IPS-15b (cell line): Measurements from ENCODE around the gene JPT2.
A peak's percentile ranks its signal among the peaks of the same experiment; 100 is the strongest.
"Not testable (repeated sequence)": the region's sequence is repeated elsewhere in the genome, so short reads cannot be mapped to it uniquely, and the experiment has no call there.

ENCODE experiments used
- H3K27me3 ChIP-seq: one replicate; pipeline ENCODE4 v1.6.1; 2013; ENCODE audit warnings: low read length; ENCODE audit not compliant: control insufficient read depth, insufficient read depth
- H3K36me3 ChIP-seq: one replicate; pipeline ENCODE4 v1.6.1; 2013; ENCODE audit warnings: low read length; ENCODE audit not compliant: control insufficient read depth, insufficient read depth
- H3K4me1 ChIP-seq: one replicate; pipeline ENCODE4 v1.6.1; 2013; ENCODE audit warnings: mild to moderate bottlenecking, low read length; ENCODE audit not compliant: control insufficient read depth, insufficient read depth
- H3K4me3 ChIP-seq: one replicate; pipeline ENCODE4 v1.5.1; 2013; ENCODE audit warnings: low read depth, low read length
- H3K9ac ChIP-seq: one replicate; pipeline ENCODE4 v1.6.1; 2013; ENCODE audit warnings: low read depth, mild to moderate bottlenecking, low read length
- H3K9me3 ChIP-seq: one replicate; pipeline ENCODE4 v1.6.1; 2013; ENCODE audit warnings: mild to moderate bottlenecking, low read length; ENCODE audit not compliant: control insufficient read depth, insufficient read depth

The JPT2 gene

DNA sequence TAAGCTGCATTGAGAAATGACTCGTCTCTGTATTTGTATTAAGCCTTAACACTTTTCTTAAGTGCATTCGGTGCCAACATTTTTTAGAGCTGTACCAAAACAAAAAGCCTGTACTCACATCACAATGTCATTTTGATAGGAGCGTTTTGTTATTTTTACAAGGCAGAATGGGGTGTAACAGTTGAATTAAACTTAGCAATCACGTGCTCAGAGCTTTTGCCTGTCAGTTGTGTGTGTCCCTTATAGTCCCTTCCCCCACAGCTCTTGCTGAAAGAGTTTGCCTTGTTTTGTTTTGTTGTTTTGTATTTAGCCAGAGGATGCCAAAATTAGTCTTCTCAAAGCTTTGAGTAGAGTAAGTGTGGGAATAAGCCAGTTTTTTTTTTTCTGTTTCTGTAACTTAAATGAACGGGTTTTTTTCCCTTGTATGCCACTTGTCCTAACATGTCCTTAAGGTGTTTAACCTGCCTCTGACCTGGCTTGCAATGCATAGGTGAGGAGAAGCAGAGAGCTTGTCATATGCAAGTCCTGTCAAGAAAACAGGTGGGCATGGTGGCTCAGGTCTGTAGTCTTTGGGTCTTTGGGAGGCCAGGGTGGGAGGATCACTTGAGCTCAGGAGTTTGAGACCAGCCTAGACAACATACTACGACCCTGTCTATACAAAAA, 23.3 kb downstream of the JPT2 start:
- Histone ChIP-seq H3K4me3 (no peak overlapping the region), H3K9ac (no peak overlapping the region), H3K36me3 (peaks cover 27% of the 10 kb centered on the region), H3K27me3 (no peaks in the 10 kb centered on the region), H3K4me1 (no peaks in the 10 kb centered on the region), H3K9me3 (no peaks in the 10 kb centered on the region)

DNA sequence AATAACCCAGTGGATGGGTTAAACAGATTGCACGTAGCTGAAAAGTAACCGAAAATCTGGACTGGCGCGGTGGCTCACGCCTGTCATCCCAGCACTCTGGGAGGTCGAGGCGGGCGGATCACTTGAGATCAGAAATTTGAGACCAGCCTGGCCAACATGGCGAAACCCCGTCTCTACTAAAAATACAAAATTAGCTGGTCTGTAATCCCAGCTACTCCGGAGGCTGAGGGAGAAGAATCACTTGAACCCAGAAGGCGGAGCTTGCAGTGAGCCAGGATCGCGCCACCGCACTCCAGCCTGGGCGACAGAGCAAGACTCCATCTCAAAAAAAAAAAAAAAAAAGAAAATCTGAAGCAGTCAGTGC, 27.2 kb downstream of the JPT2 start:
- not testable (repeated sequence) for H3K9me3 ChIP-seq, H3K36me3 ChIP-seq, H3K27me3 ChIP-seq, H3K4me1 ChIP-seq
- peak overlapping the region; percentile 92 for H3K9ac ChIP-seq
- H3K4me3 ChIP-seq = peak overlapping the region; percentile 94

DNA sequence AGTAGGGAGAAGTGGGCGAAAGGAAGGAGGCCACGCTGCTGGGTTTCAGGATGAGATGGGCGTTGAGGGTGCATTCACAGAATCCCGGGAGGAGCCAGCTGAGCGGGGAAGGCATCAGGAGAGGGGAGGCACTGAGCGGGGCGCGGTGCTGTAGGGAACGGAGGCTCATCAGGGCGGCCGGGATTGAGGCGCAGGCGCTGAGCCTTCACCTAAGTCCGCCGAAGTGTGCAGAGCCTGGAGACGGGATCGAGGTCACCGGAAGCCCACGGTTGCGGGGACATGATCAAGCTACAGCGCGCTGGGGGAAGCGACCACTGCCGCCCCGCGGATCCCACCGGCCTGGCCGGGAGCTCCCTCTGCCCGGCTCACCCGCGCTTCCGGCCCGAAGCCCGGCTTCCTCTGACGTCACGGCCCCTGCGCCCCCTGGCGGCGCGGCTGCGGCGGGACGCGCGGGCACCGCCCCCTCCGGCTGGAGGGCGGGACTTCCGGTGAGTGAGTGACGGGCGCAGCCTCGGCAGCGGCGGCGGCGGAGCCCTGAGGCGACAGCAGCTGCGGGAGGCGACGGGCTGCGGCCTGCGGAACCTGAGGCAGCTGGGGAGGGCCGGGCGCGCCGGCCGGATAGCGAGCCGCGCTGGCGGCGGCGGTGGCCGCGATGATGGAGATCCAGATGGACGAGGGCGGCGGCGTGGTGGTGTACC, 27.8 kb downstream of the JPT2 start, which contains the start of gene MAPK8IP3:
TSS of gene MAPK8IP3 (plus strand) at position 508 of the 698 bp plus-strand sequence. CDS start at position 653, 145 bp downstream.
- Histone ChIP-seq H3K9me3 (no peaks in the 10 kb centered on the region), H3K27me3 (no peaks in the 10 kb centered on the region), H3K36me3 (peaks cover 7% of the 10 kb centered on the region), H3K4me1 (no peaks in the 10 kb centered on the region), H3K4me3 (peak within 1 kb of the TSS; percentile 98), H3K9ac (peak within 1 kb of the TSS; percentile 92)

DNA sequence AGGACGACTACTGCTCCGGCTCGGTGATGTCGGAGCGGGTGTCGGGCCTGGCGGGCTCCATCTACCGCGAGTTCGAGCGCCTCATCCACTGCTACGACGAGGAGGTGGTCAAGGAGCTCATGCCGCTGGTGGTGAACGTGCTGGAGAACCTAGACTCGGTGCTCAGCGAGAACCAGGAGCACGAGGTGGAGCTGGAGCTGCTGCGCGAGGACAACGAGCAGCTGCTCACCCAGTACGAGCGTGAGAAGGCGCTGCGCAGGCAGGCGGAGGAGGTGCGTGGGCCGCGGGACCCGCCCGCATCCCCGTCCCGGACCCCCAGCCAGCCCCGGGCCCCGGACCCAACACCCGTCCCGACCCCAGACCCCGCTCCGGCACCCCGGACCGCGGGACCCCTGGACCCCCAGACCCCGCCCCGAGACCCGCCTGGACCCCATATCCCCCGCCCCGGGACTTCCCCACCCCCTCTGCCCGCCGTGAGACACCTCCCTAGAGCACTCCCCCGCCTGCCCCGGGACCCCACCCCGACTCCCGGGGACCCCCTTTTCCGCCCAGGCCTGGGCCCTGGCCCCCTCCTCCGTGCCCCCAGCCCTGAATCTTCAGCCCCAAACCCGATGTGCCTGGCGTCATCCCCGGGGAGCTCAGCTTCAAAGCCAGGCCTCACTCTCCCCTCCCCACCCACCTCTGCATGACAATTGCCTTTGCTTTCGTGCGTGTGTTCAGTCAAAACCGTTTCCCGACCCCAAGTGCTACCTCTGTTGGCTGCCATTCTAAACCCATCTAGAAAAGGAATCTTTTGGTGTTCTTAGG, 28.5 kb downstream of the JPT2 start:
- Histone ChIP-seq H3K9me3 (no peaks in the 10 kb centered on the region), H3K9ac (peak overlapping the region; percentile 76), H3K27me3 (no peaks in the 10 kb centered on the region), H3K4me1 (no peaks in the 10 kb centered on the region), H3K4me3 (peak overlapping the region; percentile 98), H3K36me3 (peaks cover 7% of the 10 kb centered on the region)

DNA sequence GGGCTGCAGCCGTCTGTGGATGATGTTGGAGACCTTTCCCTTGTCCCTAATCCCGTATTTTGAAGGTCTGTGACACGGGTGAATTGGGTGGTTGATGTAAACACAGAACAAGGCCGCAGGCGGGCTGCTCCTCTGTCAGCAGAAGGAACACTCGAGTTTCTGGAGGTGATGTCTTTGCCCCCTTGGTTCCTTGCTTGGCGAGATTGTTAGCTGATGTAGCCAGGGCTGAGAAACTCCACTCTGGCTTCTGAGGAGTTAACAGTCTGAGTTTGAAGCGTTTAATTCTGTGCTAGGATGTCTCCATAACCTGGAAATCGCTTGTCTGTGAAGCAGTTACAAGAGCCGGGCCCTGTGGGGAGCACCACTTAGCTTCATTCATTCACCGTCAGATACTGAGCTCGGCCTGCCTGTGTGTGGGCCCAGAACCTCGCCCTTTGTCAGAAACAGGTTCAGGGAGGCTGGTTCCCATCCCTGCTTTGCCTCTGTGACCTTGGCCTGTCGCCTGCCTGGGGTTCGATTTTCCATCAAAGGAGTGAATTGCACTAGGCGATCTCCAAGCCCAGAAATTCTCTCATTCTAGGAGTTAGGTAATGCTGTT, 29.2 kb downstream of the JPT2 start:
- peak overlapping the region; percentile 98 for H3K4me3 ChIP-seq
- no peaks in the 10 kb centered on the region for H3K9me3 ChIP-seq
- peaks cover 2% of the 10 kb centered on the region for H3K36me3 ChIP-seq
- H3K4me1 ChIP-seq = no peaks in the 10 kb centered on the region
- H3K27me3 ChIP-seq = no peaks in the 10 kb centered on the region
- H3K9ac ChIP-seq = peak overlapping the region; percentile 4

DNA sequence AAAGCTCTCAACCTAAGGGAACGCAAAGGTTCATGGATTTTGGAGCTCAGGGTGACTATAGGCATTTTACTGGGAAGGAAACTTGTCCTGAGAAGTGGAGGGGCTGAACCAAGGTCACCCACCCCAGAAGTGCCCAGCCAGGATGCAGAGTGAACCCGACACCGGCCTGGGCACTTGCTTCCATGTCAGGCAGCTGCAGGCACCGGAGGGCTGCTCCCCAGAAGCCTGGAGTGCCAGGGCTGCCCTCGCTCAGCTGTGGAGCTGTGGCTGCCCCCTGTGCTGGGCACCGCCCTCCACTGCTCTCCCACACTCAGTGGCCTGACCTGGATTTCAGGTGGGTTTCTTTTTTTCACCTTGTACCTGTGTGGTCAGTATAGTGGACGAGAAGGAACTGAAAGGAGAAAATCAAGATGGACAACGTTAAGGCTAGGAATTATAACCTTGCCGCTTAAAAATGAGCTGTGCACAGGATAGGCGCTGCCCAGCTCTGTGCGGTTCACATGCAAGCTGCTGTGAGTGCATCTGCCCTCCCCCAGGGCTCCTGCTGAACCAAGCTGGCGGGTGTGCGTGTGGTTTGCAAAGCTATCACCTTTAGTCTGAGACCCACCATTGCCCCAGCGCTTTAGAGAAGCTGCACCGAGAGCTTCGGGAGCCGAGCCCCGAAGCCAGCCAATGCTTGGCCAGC, 30.1 kb downstream of the JPT2 start:
- Histone ChIP-seq H3K9me3 (no peaks in the 10 kb centered on the region), H3K4me1 (peaks cover 4% of the 10 kb centered on the region), H3K27me3 (no peaks in the 10 kb centered on the region), H3K4me3 (no peak overlapping the region), H3K9ac (no peak overlapping the region), H3K36me3 (no peaks in the 10 kb centered on the region)

DNA sequence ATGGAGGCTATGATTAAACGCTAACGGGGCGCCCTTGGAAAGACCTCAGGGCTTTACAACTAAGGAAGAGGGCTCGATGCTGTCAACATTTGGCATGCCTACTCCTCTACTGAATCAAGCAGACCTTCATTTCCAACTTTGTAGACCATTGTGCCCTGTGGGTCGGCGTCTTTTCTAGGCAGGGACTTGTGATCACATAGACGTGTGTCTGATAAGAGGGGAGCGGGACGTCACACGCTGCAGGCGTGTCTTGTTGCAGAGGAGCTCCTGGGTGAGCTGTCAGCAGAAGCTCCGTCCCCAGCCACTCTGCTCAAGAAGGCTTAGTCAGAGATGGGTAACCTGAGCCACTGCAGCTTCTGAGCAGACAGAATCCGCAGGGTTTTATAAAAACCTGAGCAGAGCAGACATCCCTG, 30.7 kb downstream of the JPT2 start:
- no peaks in the 10 kb centered on the region for H3K9me3 ChIP-seq
- peaks cover 7% of the 10 kb centered on the region for H3K4me1 ChIP-seq
- H3K9ac ChIP-seq = no peak overlapping the region
- no peak overlapping the region for H3K4me3 ChIP-seq
- no peaks in the 10 kb centered on the region for H3K27me3 ChIP-seq
- H3K36me3 ChIP-seq = no peaks in the 10 kb centered on the region

DNA sequence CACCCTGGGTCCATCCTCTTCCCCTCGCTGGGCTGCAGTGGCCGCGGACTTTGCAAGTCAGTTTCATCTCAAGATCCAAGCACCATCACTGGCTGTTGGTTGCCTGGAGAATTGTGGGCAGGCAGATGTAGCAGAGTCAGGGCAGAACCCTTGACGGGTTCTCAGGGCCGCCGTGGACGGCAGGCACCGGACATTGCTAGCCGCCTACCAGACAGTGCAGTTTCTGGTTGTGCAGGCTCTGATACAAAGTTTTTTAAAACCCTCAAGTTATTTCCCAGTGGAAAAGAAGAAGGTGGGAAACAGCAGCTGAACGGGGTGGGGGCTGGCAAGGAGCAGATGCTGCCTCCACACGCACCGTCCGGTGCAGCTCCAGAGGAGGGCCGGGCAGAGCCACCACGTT, 31.3 kb downstream of the JPT2 start:
- H3K9ac ChIP-seq = no peak overlapping the region

DNA sequence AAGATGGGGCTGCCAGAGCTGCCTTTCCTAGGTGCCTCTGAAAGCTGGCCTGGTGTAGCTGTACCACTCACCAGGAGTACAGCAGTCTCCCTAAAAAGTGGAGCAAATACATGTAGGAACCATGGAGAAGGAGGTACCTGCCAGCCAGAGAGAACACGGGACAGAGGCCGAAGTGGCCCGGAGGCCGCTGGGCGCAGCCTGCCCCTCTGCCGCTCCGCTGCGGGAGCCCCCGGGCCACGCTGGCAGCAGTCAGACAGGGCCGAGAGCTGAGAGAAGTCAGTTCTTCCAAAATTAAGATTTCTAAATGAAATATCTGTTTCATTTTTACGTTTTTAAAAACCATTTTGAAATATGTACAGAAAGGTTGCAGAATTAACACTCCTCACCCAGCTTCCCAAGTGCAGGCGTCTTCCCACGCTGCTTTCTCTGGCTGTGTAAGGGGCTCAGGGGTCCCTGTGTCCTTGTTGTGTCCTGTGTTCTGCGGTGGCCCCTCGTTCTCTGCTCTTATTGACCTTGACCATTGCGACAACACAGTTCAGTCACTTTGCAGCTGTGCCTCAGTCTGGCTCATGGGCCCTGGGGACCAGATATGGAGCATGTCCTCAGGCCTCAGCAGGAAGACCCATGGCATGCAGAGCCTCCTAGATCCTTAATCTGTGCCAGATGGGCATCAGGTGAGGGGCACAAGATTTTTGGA, 32.9 kb downstream of the JPT2 start:
- Histone ChIP-seq H3K9ac (no peak overlapping the region), H3K36me3 (no peaks in the 10 kb centered on the region), H3K4me3 (no peak overlapping the region), H3K9me3 (no peaks in the 10 kb centered on the region), H3K4me1 (peaks cover 11% of the 10 kb centered on the region), H3K27me3 (no peaks in the 10 kb centered on the region)

More for the DNA sequence above, 31.3 kb downstream of the JPT2 start:
- Histone ChIP-seq H3K4me3 (no peak overlapping the region), H3K9me3 (no peaks in the 10 kb centered on the region), H3K27me3 (no peaks in the 10 kb centered on the region), H3K4me1 (peaks cover 11% of the 10 kb centered on the region), H3K36me3 (no peaks in the 10 kb centered on the region)

DNA sequence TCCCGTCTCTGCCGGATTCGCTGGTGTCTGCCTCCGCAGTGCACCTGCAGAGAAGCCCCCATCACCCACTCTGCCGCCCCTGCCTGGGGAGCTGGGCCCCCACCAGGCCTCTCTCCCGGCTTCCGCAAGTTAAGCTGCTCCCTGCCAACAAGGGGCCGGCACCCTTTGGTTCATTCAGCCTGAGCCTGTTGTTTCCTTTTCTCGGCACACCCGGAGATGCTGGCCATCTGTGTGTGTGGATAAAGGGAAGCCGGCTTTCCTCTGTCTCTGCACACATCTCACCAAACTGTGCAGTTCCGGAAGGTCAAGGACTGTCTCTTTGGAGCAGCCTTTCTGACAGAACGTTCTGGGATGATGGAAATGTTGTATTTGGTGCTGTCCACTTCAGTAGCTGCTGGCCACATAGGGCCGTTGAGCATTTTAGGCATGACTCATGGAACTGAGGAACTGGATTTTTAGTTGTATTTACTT, 34.7 kb downstream of the JPT2 start:
- Histone ChIP-seq H3K4me1 (peaks cover 11% of the 10 kb centered on the region), H3K27me3 (no peaks in the 10 kb centered on the region), H3K9ac (no peak overlapping the region), H3K36me3 (no peaks in the 10 kb centered on the region), H3K9me3 (no peaks in the 10 kb centered on the region), H3K4me3 (no peak overlapping the region)
